ENCODE data around the gene HHAT.

The HHAT gene

GRCh38 chr1:210359255-210359654 lies 30.6 kb downstream of the HHAT start:
- DNase-seq (ENCODE audit: low read depth): no peak

GRCh38 chr1:210360852-210361477 lies 32.3 kb downstream of the HHAT start:
- no peak for DNase-seq (ENCODE audit: low read depth)

DNA sequence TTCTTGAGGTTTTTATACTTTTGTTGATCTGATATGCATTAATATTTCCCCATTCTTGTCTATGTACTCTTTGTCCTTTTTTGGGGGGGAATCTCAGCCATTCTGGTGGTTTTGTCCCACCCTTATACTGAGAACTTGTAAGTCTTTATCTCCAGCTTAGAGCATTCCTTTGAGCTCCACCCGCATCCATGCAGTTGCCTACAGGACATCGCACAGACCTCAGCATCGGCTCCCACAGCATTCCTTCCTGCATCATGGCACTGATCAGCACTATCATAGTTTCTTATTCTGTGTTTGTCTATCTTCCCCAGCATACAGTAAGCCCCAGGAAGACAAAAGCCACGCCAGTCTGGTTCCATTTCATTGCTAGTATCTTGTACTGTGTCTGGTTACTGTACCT lies 33.0 kb downstream of the HHAT start:
- no peak for DNase-seq (ENCODE audit: low read depth)

DNA sequence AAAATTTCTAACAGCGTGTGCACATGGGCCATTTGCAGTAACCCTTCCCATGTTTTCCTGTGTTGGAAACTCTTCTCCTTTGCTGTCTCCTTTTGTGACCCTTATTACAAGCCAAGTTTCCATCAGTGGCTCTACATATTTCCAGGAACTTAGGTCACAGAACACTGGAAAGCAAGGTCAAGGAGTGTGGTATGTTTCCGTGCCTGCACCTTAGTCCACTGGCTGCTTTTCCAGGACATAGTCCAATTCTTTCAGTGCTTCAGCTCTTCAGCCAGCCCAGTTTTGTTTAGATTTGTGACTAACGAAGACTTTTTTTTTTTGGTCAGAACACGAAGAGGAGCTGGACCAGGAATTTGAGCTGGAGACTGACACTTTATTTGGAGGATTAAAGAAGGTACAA lies 33.8 kb downstream of the HHAT start:
- DNase-seq (ENCODE audit: low read depth): no peak

DNA sequence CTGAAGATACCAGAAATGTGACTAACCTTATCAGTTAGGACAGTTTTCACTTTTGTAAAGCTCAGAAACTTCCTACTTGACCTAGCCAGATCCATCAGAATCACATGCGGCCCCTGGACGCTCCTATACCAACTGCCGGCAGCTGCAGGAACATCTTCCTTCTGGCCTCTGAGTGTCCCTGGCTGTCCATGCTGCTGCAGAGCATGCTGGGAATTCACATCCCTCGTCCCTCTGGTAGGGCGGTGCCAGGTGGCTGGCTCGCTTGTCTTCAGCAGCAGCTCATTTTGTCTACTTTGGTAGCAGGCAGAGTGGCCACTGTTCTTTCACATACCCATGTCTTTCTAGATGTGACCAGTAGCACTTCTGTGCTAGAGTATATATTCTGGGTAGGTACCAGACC lies 34.4 kb downstream of the HHAT start:
- DNase-seq (ENCODE audit: low read depth): no peak

DNA sequence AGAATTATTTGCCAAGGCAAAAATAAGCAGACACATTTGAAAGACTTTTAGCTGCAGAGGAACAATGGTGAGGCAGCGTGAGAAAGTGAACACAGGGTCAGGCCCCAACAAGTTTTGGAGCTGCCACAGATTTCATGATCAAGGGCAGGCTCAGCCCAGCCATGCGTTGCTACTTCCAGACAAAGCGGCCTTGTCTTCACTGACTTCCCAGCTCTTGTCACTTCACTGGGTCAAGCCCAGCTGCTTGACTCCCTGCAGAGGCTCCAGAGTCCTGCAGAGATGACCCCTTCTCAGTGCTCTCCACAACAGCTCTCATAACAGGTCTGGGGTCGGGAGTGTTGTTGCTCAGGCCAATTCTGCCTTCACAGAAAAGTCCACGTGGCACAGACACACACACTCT lies 35.8 kb downstream of the HHAT start:
- DNase-seq (ENCODE audit: low read depth): no peak

GRCh38 chr1:210366767-210367166 lies 38.1 kb downstream of the HHAT start:
- no peak for DNase-seq (ENCODE audit: low read depth)

DNA sequence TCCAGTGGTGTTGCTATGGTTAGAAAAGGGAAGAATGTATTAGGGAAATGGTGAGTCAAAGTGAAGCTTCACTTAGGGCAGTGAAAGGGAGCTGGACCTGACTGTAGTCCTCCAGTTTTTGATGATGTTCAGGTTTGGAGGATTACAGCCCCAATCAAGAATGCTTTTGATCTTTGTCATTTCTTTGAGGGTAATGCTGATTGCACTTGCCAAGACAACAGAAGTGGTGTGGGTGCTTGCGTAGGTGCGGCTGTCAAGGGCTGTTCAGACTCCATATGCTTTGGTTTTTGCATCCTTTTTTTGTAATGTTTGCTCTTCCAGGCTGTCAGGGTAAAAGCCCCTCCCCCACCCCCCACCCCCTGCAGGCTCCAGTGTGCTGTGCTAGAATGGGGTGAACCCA lies 38.9 kb downstream of the HHAT start:
- DNase-seq (ENCODE audit: low read depth): no peak

DNA sequence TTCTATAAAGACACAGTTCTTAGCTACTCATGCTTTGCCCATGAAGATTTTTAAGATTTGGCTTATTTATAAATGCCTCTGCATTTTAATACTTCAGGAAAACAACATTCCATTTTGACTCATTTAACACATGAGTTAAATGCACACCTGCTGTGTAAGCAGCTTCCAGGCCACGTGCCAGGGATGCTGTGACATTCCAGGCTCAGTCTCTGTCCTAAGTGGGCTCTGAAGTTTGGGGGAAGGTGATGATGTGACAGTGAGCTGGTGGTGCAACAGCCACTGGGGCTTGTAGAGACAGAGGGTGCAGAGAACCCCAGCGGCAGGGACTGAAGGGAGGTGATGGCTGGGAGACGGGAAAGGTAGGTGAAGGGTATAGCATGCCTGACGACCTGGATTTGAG lies 40.7 kb downstream of the HHAT start:
- DNase-seq (ENCODE audit: low read depth): no peak

DNA sequence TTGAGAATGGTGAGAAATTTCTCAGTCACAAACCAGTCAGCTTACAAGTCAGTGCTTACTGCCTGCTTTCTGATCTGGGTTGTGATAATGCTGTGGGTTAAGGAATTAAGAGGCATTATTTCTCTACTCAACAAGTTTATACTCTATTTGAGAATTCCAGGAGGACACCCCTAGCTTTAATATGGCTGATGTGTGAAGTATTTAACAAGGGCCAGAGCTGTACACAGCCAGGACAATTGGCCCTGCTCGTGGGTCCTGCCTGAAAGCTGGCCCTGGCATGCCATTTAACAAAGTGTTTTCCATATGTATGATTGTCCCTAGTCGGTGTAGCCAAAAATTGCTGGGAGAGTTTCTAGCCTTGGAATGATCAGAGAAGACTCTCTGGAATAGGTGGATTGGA lies 43.2 kb downstream of the HHAT start:
- DNase-seq (ENCODE audit: low read depth): no peak

DNA sequence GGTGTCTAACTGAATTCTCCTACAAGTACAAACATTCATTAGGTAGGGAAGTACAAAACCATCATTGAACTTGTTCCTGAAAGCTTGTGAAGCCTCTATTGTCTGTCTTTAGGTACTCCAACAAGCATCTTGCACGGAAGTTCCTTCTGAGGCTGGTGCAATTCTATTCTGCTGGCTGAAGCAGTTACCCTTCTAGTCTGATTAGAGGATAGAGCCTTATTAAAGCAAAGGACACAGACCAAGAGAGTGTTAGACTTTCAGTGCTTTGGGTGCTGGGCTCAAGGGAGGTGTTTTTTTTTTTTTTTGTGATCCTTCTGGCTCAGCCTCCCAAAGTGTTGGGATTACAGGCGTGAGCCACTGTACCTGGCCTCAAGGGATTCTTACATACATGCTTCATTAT lies 43.8 kb downstream of the HHAT start:
- no peak for DNase-seq (ENCODE audit: low read depth)

GRCh38 chr1:210372931-210373627 lies 44.4 kb downstream of the HHAT start:
- no peak for DNase-seq (ENCODE audit: low read depth)

GRCh38 chr1:210373628-210373877 lies 44.9 kb downstream of the HHAT start:
- DNase-seq (ENCODE audit: low read depth): no peak

DNA sequence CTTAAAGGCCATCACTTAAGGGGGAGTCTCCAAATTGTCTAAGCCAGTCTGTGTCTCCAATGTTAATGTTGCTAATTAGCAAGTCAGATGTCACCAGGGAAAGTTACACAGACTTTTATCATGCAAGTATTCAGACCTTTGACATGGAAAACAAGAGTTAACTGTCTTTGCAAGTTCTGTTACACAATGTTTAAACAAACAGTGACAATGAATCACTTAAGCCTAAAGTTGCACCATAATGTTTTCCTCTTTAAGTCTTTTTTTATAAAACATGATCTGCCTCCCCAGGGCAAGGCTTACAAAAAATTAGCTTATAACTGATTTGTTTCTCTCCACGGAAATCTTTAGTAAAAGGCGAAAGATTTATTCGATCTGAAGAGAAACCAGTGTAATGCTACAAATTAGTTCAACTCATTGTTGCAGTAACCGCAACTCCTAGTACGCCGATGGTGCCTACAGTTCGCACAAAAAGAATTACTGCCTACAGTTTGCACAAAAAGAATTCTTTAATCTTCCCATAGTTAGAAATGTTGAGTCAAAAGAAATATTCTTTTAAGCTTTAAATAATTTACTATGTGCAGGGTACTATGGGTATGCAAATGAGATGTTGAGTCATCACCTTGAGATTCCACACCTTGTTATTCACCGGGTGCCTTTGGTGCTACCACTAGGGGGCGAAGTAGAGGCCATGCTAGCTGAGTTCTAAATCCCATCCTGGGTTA lies 45.3 kb downstream of the HHAT start:
- peak; percentile 8 for DNase-seq (ENCODE audit: low read depth)

GRCh38 chr1:210374600-210374953 lies 45.9 kb downstream of the HHAT start:
- no peak for DNase-seq (ENCODE audit: low read depth)

GRCh38 chr1:210376836-210377372 lies 48.2 kb downstream of the HHAT start:
- no peak for DNase-seq (ENCODE audit: low read depth)

DNA sequence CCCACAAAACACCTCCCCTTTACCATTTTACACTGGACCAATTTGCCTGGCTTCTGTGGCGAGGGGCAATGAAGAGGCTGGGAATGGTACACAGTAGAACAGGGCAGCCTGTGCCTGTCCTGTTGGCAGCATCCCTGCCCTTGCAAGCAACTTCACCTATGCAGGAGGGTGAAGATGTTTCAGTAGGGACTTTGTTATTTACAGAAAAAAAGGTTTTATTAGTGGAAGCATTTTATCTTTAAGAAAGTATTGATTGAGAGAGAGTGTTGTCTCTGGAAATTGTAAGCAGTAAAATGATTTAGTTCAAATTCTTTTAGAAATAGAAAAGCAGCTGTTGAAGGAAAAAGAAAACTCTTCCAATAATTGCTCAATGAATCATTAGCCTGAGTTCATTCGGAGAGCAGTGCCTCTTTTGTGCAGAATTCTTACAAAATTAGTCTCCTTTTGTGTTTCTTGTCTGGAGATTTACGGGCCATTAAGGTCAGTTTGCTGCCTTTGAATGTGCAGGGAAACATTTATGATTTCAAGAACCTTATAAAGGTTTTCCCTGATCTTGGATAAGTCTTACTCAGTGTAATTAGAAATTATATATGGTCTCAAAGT lies 49.1 kb downstream of the HHAT start:
- DNase-seq (ENCODE audit: low read depth): no peak

GRCh38 chr1:210378736-210379135 lies 50.0 kb downstream of the HHAT start:
- DNase-seq (ENCODE audit: low read depth): no peak

DNA sequence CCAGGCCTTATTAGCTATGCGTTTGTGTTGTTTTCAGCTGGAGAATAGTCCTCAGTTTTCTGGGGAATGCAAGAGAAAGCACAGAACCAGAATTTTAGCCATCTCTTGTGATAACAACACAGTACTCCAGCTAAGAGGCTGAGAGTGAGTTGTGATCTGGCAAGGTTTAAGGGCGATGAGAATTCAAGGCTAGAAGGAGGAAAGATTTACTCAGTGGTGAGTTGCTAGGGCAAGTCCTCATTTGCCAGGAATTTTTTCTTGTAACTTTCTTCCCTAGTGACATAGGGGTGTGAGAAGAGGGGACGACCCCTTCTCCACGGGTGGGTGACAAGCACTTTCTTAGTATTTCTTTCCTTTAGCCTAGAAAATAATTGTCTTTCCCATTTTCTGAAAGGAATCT lies 53.2 kb downstream of the HHAT start:
- no peak for DNase-seq (ENCODE audit: low read depth)

DNA sequence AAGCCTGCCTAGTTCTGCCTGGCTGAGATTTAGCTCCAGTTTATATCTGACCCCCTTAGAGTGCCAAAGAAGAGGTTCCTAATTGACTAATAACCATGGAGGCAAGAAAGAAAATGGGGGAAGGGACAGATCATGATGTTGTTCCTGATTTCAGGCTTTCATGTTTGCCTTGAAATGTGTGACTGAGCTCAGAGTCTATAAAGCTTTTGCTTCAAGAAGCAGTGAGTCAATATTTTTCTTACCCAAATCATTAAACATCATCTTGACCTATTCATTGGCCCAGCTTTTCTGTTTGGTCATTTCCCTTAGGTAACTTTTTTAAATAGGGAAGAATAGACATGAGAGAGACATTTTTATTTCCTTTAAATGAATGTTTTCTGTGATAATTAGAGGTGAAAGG lies 55.9 kb downstream of the HHAT start:
- DNase-seq (ENCODE audit: low read depth): no peak

DNA sequence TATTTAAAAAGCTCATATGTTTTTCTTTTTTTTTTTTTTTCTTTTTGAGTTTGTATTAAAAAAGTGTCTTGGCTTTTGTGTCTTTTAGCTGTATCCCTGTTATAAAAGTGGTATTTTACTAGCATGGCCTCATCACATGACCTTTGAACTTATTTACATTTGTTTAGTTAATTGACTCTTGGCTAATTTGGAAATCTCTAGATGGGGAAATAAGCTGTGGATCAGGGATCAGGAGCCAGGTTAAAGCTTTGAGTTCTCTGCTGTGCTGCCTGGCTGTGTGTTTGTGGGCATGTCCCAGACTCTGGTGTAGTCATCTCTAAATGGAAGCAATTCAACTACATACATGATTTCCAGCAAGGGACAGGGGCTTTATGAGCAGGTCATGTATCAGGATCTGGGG lies 56.5 kb downstream of the HHAT start:
- DNase-seq (ENCODE audit: low read depth): no peak

- no peak for DNase-seq (ENCODE audit: low read depth)
These were observed 65.6 kb downstream of the HHAT start for GRCh38 chr1:210394281-210394821.

DNA sequence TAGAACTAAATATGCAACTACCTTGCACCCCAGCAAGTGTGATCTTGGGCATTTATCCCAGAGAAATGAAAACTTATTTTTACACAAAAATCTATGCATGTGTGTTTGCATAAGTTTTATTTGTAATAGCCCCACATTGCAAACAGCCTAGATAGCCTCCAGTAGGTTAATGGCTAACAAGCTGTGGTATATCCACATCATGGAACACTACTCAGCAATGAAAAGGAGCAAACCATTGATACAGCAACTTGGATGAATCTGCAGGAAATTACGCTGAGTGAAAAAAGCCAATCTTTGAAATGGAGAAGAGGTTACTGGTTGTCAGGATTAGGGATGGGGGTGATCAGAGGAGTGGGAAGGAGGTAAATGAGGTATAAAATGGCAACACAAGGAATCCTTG lies 67.8 kb downstream of the HHAT start:
- no peak for DNase-seq (ENCODE audit: low read depth)
